PC-3 (cell line): ENCODE results near the gene LRCH4. TPM values are rescaled to one million over a fixed set of nuclear protein-coding genes. Genes with fewer than 3 reads are reported as not detected.

Source experiments
- ATAC-seq: fragments of 200-7000 bp; cut with Tn5 transposase; 2 replicates; pipeline ENCODE4 v1.9.1; 2020; ENCODE audit warnings: mild to moderate bottlenecking, moderate library complexity
- BruUV-seq: library from RNA; stranded (reverse); fragments of 400-500 nt; replicated peaks from 2 replicates; lab custom pipeline; 2021; lab: Mats Ljungman, UMichigan
- CTCF ChIA-PET: fragments of 300-600 bp; sonication (Branson Sonifier 250); formaldehyde crosslinking; loops from one replicate; lab custom pipeline; 2022; ENCODE audit warnings: antibody characterized with exemption; lab: Charles Lee
- POLR2A ChIA-PET: fragments of 300-600 bp; sonication (Branson Sonifier 250); formaldehyde crosslinking; loops from one replicate; lab custom pipeline; 2022; ENCODE audit warnings: antibody characterized with exemption; ENCODE audit not compliant: unreplicated experiment; lab: Charles Lee
- DNase-seq: peaks from one replicate; pipeline ENCODE4 v3.0.0-alpha.2; 2015
- H2AFZ ChIP-seq: fragments of 300-600 bp; sonication (generic); 2 replicates; pipeline ENCODE4 v1.6.0; 2016; ENCODE audit warnings: antibody characterized with exemption, low read length
- H3F3A ChIP-seq: fragments of 300-600 bp; sonication (generic); one replicate; pipeline ENCODE4 v1.6.0; 2017; ENCODE audit warnings: antibody characterized with exemption, low read length, control low read depth, mild to moderate bottlenecking; ENCODE audit not compliant: unreplicated experiment
- H3K27ac ChIP-seq: fragments of 300-600 bp; sonication (generic); 2 replicates; pipeline ENCODE4 v1.5.1; 2016; ENCODE audit warnings: mild to moderate bottlenecking, low read length
- H3K27me3 ChIP-seq: fragments of 300-600 bp; sonication (generic); 2 replicates; pipeline ENCODE4 v1.6.1; 2016; ENCODE audit warnings: low read length, mixed read lengths
- H3K36me3 ChIP-seq: fragments of 300-600 bp; sonication (generic); 2 replicates; pipeline ENCODE4 v1.6.1; 2016; ENCODE audit warnings: low read depth, mixed run types, low read length, mixed read lengths
- H3K4me1 ChIP-seq: fragments of 300-600 bp; sonication (generic); 2 replicates; pipeline ENCODE4 v1.5.1; 2016; ENCODE audit warnings: low read length; ENCODE audit not compliant: insufficient read depth
- H3K4me2 ChIP-seq: fragments of 300-600 bp; sonication (generic); 2 replicates; pipeline ENCODE4 v1.6.0; 2016; ENCODE audit warnings: low read length
- H3K4me3 ChIP-seq: fragments of 300-600 bp; sonication (generic); 2 replicates; pipeline ENCODE4 v1.5.1; 2016; ENCODE audit warnings: mild to moderate bottlenecking, low read length, mixed read lengths
- H3K79me2 ChIP-seq: fragments of 300-600 bp; sonication (generic); 2 replicates; pipeline ENCODE4 v1.6.1; 2017; ENCODE audit warnings: low read length, mixed read lengths
- H3K9ac ChIP-seq: fragments of 300-600 bp; sonication (generic); 2 replicates; pipeline ENCODE4 v1.6.0; 2016; ENCODE audit warnings: mild to moderate bottlenecking, low read length
- H3K9me2 ChIP-seq: fragments of 300-600 bp; sonication (generic); replicated peaks from 2 replicates; pipeline ENCODE4 v1.6.1; 2016; ENCODE audit warnings: mixed run types, low read length, mixed read lengths
- H3K9me3 ChIP-seq: fragments of 300-600 bp; sonication (generic); 2 replicates; pipeline ENCODE4 v1.6.1; 2016; ENCODE audit warnings: low read length, mixed read lengths
- H4K20me1 ChIP-seq: fragments of 300-600 bp; sonication (generic); 2 replicates; pipeline ENCODE4 v1.6.1; 2016; ENCODE audit warnings: low read length, mixed read lengths
- EZH2 ChIP-seq: fragments of 300-600 bp; sonication (generic); IDR thresholded peaks from one replicate; pipeline ENCODE4 v1.6.1; 2017; ENCODE audit warnings: antibody characterized with exemption, mild to moderate bottlenecking, low read length; ENCODE audit not compliant: unreplicated experiment
- EZH2phosphoT487 ChIP-seq: fragments of 300-600 bp; sonication (generic); IDR thresholded peaks from 2 replicates; pipeline ENCODE4 v1.6.1; 2018; ENCODE audit warnings: mild to moderate bottlenecking, antibody characterized with exemption, low read length, borderline replicate concordance
- intact Hi-C: fragments of 100-400 bp; cut with micrococcal nuclease; formaldehyde crosslinking; loops from 2 replicates; pipeline ENCODE4 v1.9.0; 2023
- total RNA-seq: library from RNA; depleted of rRNA; stranded (reverse); fragments of >200 nt; gene quantifications from 2 replicates; pipeline ENCODE4 v1.2.3, GENCODE V29; 2014
- TF ChIP-seq, protein P1 (sequence below): fragments of 300-600 bp; sonication (generic); conservative IDR thresholded peaks from 2 replicates; pipeline ENCODE4 v1.5.1; 2017; ENCODE audit warnings: antibody characterized with exemption, low read depth, mild to moderate bottlenecking, low read length

The LRCH4 gene
- total RNA-seq, 1 experiment from 2014 or later = 15.6 TPM

DNA sequence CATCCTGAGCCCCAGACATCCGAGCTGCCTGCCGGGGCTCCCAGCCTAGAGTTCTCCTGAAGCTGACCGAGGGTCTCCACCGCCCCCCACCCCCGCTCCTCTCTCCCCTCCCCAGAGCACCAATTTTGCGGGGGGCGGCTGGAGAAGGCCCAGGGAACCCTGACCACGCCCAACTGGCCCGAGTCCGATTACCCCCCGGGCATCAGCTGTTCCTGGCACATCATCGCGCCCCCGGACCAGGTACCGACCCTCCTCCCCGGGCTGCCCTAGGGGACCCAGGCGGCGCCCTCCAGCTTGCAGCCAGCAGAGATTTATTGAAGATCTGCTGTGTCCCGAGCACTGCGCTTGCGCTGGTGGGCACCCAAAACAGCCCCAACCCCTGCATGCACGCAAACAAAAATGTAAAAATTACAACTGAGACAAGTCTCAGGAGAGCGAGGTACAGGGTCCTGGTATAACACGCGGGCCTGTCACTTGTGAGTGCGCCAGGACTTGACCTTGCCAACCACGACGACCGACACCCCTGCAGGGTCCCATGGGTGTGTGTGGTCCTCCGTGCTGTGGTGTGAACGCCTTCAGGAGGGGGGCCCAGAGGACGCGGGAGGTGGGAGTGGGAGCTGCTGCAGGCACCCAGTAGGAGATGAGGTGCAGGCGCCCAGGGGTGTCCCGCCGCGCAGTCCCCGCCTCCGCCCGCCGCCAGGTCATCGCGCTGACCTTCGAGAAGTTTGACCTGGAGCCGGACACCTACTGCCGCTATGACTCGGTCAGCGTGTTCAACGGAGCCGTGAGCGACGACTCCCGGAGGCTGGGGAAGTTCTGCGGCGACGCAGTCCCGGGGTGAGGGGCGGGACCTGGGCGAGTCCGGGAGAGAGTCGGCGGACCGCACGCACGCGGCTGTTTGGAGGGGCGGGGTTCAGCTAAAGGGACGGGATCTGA is 19.3 kb upstream of the LRCH4 start:
- Histone ChIP-seq H3F3A (no peaks in the 10 kb centered on the region), H3K9me2 (no peaks in the 10 kb centered on the region), H3K4me2 (peak overlapping the region; percentile 100), H3K36me3 (no peaks in the 10 kb centered on the region), H3K79me2 (no peaks in the 10 kb centered on the region), H3K9ac (peak overlapping the region; percentile 54), H4K20me1 (no peaks in the 10 kb centered on the region), H3K27me3 (no peaks in the 10 kb centered on the region), H3K4me3 (peak overlapping the region; percentile 80), H2AFZ (peak overlapping the region; percentile 90), H3K4me1 (peaks cover 24% of the 10 kb centered on the region), H3K9me3 (no peaks in the 10 kb centered on the region), H3K27ac (no peak overlapping the region)
- intact Hi-C loops = loop anchor here (2.0 kb wide), 3 partner anchors 18 to 86 kb away; partner anchors contain the start of genes FBXO24, GNB2 and LRCH4
- TSS peak; percentile 47 for BruUV-seq
- DNase-seq = peak; percentile 35
- CTCF ChIA-PET = interaction anchor here (0.6 kb wide), 1 partner anchor 16 kb away, joined by 4 read pairs; no protein-coding TSS in a partner anchor
- POLR2A ChIA-PET = interaction anchor here (0.6 kb wide), 1 partner anchor 284 kb away, joined by 4 read pairs; the partner anchor contains the start of gene UFSP1
- TF ChIP-seq EZH2phosphoT487 = no peak
- no peak for TF ChIP-seq EZH2
- TF ChIP-seq, protein P1, sequence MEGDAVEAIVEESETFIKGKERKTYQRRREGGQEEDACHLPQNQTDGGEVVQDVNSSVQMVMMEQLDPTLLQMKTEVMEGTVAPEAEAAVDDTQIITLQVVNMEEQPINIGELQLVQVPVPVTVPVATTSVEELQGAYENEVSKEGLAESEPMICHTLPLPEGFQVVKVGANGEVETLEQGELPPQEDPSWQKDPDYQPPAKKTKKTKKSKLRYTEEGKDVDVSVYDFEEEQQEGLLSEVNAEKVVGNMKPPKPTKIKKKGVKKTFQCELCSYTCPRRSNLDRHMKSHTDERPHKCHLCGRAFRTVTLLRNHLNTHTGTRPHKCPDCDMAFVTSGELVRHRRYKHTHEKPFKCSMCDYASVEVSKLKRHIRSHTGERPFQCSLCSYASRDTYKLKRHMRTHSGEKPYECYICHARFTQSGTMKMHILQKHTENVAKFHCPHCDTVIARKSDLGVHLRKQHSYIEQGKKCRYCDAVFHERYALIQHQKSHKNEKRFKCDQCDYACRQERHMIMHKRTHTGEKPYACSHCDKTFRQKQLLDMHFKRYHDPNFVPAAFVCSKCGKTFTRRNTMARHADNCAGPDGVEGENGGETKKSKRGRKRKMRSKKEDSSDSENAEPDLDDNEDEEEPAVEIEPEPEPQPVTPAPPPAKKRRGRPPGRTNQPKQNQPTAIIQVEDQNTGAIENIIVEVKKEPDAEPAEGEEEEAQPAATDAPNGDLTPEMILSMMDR = no peak
- peak; percentile 50 for ATAC-seq

DNA sequence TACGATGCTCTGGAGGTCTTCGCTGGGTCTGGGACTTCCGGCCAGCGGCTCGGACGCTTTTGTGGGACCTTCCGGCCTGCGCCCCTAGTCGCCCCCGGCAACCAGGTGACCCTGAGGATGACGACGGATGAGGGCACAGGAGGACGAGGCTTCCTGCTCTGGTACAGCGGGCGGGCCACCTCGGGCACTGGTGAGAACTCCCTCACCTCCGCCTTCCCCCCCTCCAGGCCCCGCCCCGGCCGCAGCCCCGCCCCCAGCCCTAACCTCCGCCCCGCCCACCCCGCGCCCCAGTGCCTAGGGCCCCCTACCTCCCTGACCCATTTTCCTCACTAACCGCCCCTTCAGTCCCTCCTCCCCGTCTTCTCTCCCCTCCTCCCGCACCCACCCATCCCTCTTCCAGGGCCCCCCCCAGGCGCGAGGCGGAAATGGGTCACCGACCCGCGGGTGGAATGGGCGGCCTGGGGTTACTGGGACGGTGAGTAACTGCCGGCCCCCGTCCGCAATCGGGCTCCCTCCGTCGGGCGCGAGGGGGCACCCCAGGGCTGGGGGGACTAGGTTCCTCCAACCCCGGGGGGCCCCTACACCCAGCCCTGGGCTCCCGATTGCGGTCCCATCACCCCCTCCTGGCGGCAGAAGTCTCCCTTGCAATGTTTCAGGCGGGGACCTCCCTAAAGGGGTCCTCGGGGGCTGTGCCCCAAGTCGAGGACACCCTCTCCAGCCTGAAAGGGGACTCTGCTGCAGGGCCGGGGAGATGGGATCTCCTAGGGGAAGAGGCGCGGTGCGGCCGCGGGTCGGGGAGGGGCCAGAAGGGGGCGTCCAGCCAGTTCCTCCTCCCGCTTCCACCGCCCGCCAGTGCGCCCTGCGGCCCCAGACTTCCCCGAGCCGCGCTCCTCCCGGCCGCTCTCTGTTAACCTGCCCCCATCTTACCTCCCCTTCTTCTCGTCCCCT is 18.4 kb upstream of the LRCH4 start:
- Histone ChIP-seq H3F3A (no peaks in the 10 kb centered on the region), H3K9me2 (no peaks in the 10 kb centered on the region), H3K27ac (no peak overlapping the region), H3K9me3 (no peaks in the 10 kb centered on the region), H3K36me3 (no peaks in the 10 kb centered on the region), H3K79me2 (no peaks in the 10 kb centered on the region), H3K9ac (peak overlapping the region; percentile 54), H3K27me3 (no peaks in the 10 kb centered on the region), H3K4me1 (peaks cover 24% of the 10 kb centered on the region), H4K20me1 (no peaks in the 10 kb centered on the region), H3K4me3 (peak overlapping the region; percentile 80), H3K4me2 (peak overlapping the region; percentile 100), H2AFZ (peak overlapping the region; percentile 90)
- intact Hi-C loops = loop anchor here (2.0 kb wide), 3 partner anchors 18 to 86 kb away; partner anchors contain the start of genes FBXO24, GNB2 and LRCH4
- BruUV-seq = no TSS peak
- POLR2A ChIA-PET = no interaction called here
- ATAC-seq (peak; percentile 65), DNase-seq (peak; percentile 59)
- CTCF ChIA-PET = interaction anchor here (0.6 kb wide), 1 partner anchor 16 kb away, joined by 4 read pairs; no protein-coding TSS in a partner anchor
- TF ChIP-seq, protein P1 = peak; percentile 52
- no peak for TF ChIP-seq EZH2phosphoT487
